GM19463 (cell line): Measurements from ENCODE around the gene FBXL12.
"Not testable (repeated sequence)": the region's sequence is repeated elsewhere in the genome, so short reads cannot be mapped to it uniquely, and the experiment has no call there.

Experiments
- ATAC-seq: cut with Tn5 transposase; IDR thresholded peaks from one replicate; pipeline ENCODE4 v1.9.1; 2021; ENCODE audit warnings: mild to moderate bottlenecking, moderate library complexity; ENCODE audit not compliant: unreplicated experiment

Gene FBXL12, protein sequence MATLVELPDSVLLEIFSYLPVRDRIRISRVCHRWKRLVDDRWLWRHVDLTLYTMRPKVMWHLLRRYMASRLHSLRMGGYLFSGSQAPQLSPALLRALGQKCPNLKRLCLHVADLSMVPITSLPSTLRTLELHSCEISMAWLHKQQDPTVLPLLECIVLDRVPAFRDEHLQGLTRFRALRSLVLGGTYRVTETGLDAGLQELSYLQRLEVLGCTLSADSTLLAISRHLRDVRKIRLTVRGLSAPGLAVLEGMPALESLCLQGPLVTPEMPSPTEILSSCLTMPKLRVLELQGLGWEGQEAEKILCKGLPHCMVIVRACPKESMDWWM

DNA sequence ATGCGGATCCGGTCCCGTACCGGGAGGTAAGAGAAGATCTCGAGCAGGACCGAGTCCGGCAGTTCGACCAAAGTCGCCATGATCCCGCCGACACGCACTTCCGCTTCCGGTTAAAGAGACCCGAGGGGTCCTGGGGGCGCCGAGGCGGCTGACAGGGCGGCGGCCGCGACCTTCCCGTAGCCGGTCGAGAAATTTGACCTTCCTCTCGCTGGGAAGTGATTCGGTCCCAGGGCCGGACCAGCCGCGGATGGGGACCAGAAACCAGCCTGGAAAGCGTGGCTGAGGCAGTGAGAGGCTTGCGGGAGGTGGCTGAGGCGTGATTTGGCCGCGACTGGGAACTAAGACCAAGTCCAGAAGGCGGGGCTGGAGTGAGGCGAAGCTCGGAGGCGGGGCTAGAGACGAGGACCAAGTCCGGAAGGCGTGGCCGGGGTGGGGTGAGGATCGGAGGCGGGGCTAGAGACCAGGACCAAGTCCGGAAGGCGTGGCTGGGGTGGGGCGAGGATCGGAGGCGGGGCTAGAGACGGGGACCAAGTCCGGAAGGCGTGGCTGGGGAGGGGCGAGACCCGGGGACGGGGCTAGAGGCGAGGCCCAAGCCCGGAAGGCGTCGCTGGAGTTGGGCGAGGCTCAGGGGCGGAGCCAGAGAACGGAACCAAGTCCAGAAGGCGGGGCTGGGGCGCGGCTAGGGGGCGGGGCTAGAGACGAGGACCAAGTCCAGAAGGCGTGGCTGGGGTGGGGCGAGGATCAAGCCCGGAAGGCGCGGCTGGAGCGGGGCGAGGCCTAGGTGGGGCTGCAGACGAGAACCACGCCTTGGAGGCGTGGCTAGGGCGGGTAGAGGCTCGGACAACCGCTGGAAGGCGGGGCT, at the start of gene FBXL12:
FBXL12 (minus strand) TSS at position 346 of the 862 bp plus-strand sequence; CDS start at position 80, 266 bp downstream.
- peak; percentile 77 for ATAC-seq

DNA sequence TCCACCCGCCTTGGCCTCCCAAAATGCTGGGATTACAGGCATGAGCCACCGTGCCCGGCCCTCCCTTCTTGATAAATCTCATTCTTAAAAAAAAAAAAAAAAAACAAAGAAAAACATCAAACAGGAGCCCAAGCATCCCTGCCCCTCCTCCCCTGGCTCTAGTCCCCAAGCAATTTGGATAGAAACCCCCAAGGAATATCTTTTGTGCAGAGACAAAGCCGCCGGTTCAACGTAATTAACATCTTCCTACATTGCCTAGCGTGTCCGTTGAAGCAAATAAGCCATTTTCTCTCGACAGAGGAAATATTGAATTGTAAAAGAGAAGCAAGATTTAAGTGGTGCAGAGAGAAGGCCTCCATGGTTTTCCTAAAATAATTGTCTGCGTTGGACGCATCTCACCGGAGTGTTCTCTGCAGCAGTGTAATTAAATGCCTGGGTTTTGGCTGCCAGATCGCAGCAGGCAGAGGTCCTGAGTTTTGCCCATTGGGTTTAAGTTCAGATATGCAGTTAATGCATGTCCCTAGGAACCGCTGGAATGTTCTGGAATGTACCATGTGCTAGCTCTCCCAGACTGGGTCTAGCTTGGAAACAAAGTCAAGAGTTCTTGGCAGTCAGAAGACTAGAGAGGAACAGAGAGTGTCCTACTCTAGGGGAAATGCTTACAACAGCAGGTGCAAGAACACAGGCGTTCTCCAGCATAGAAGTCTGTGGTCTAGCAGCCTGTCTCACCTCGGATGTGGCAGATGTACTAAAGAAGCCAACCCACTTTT, 47.0 kb upstream of the FBXL12 start:
- ATAC-seq = no peak

DNA sequence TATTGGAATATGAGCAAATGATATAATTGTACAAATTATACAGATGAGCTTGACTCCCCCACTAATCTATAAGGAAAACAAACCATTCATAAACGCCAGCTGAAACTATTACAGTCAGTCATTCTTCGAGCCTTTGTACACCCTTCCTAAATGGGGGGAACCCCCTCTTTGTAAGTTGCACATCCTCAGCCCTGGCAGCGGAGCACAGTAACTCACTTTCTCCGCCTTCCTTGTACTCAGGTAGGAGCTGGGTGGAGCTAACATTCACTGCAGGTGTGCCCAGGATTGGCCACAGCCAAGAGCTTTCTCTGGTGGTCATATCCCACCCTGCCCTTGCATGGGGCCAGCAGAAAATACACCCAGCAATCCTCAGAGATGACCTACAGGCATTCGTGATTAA, 44.9 kb upstream of the FBXL12 start:
- ATAC-seq = no peak

DNA sequence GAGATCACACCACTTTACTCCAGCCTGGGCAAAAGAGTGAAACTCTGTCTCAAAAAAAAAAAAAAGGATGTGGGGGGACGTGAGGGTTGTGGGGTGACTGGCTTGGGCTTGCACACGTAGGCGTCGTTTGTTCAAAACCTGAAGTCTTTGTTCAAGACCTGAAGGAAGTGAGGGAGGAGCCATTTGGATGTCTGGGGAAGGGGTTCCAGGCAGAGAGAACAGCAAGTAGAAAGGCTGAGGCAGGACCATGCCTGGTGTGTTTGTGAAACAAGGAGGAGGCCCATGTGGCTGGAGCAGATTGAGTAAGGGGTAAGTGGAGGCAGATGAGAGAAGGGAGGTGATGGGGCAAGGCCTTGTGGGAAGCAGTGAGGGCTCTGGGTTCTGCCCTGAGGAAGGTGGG, 44.1 kb upstream of the FBXL12 start:
- no peak for ATAC-seq

DNA sequence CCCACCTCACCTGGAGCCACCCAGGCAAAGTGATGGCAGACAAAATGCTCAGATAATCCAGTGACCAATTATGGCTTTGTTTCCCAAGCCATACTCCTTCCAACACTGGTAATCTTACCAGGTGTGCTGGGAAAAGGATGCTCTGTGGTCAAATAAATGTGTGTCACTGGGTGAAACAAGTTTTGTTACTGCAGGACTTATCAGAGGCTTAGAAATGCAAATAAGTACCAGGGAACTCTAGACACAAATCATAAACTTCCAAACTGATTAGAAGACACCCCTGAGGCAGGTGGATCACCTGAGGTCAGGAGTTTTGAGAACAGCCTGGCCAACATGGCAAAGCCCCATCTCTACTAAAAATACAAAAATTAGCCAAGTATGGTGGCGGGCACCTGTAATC, 42.6 kb upstream of the FBXL12 start:
- no peak for ATAC-seq

DNA sequence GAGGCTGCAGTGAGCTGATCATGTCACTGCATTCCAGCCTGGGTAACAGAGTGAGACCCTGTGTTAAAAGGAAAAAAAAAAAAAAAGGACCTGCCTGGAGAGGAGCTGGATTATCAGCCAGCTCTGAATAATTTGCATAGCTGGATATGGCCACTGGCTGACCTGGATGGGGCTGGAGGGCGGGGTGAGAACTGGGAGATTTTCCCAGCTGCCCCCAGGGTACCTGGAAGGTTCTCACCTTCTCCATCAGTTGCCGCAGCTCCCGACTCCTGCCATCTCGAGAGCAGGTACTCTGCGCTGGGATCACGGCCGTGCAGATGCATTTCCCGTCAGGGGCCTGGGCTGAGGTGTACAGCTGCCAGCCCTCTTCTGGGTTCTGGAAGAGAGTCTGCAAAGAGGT, 41.5 kb upstream of the FBXL12 start:
- no peak for ATAC-seq

DNA sequence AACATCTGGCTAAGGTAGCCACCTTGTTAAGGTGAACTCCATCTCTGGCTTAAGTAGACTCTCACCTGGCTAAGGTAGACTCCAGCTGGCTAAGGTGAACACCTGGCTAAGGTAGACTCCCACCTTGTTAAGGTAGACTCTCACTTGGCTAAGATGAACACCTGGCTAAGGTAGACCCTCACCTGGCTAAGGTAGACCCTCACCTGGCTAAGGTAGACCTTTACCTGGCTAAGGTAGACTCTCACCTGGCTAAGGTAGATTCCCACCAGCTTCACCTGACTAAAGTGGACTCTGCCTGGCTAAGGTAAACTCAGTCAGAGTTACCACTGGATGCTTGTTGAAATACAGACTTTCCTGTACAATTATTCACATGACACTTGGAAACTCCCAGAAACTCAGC, 39.9 kb upstream of the FBXL12 start:
- no peak for ATAC-seq

DNA sequence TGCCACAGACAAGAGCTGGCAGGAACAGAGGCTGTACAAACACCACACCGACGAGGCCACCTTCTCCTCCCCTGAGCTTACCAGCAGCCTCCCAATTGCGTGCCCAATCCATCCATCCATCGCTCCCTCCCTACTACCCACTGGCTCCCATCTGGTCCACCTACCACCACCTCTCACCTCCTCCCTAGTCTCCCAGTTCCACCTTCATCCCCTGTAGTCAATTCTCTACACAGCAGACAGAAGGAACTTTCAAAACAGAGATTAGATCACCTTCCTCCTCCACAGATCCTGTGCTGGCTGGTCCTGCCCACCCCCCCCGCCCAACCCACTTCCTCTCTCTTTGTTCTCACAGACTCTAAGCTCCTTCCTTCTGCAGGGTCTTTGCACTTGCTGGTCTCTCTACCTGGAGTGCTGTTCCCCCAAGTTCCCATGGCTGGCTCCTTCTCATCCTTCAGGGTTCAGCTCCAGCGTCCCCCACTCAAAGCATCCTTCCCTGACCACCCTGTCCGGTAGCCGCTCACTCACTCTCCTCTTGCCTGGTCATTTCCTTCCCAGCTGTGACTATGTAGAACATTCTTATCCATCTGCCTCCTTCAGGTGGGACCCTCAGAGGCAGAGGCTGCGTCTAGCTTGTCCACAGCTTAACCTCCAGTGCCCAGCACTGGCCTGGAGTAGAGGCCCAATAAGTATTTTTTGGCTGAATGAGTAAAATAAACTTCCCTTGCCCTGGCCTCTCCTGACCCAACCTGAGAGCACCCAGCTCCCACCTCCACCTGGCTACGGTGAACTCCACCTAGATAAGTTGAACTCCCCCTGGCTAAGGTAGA, 39.3 kb upstream of the FBXL12 start:
- ATAC-seq = no peak

DNA sequence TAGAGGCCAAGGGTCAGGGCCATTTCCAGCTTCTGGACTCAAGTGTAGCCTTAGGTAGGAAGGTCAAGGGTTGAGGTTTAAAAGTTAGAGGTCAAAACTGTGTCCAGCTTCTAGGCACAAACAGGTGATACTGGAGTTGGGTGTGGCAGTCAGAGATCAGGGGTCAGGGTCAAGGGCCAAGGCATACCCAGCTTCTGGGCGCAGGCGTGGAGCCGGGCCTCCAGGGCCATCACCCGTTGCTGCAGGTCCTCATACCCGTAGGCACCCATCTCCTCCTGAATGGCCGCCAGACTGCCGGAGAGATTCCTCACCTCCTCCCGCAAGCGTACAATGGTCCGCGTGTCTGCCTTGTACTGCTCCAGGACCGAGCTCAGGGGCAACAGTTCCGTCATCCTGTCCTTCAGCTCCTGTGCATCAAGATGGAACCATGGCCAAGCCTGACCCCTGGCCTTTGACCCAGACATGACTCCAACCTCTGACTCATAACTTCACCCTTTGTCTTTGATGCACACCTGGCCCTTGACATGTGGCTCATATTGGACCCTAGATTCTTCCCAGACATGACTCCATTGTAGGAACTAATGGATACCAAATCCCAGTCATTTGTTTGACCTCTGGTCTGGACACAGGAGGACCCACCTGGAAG, 38.3 kb upstream of the FBXL12 start:
- no peak for ATAC-seq

DNA sequence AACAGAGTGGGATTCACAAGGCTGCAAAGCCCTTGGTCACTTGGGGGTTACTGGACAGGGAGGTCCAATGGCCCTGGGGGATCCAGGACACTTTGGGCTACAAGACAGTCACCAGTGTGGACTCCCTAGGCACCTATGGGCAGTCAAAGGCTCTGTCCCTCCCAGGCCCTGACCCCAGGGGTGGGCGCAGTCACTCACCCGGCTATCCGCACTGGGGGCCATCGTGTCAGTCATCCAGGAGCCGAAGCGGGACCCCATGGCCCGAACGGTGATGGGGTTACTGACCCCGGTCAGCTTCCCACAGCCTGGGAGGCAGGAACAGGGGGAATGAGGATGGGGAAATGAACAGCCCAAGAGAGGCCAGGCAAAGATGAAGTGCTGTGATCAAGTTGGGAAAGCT, 37.7 kb upstream of the FBXL12 start:
- no peak for ATAC-seq

DNA sequence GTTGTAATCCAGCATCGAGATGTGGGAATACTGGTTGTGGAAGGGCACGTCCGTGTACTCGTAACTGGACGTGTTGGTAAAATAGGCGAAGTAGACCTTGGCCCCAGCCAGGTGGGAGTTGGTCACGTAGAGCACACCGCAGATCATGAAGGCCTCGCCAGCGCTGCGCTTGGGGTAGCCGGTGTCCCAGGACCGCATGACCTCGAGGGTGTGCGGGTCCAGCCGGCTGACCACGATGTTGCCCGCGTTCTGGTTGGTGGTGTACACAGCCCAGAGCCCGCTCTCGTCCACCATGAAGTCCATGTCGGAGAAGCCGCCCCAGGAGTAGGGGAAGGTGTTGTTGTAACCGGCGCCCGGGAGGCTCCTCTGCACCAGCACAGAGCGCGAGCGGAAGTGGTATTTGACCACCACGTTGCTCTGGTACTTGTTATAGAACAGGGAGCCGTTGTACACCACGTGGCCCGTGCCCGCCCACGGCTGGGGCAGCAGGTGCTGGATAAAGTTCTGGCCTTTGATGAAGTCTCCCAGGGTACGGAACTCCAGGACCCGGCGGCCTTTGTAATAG, 35.5 kb upstream of the FBXL12 start:
- ATAC-seq = no peak

DNA sequence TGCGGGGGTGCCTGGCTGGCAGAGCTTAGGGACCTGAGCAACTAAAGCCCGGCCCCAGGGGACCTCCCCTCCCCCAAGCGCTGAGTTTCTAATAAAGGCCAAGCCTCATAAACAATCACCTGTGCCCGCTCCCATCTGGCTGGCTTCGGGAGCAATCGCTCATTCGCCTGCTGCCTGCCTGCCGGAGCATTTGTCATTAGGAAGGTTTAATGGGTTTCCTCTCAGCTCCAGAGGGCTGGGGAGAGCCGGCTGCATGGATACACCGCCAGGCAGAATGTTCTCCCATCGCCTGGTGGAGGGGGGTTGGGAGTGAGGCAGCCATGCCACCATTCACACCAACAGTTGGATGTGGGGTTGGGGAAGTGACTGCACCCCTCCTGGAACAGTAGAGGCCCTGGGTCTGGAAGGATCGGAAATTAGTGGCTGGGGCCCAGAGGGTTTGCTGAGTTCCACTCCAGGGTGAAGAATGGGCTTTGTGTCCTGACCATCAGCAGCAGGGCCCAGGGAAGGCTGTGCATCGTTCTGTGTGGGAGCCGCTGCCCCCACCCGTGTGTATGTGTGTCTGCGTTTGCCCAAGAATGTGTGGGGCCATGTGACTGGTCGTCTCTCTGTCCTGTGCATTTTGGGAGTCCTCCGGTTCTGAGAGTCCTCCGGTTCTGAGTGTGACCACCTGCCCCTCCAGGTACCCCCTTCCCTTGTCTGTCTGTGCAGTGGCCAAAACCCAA, 31.5 kb upstream of the FBXL12 start:
- ATAC-seq = no peak

DNA sequence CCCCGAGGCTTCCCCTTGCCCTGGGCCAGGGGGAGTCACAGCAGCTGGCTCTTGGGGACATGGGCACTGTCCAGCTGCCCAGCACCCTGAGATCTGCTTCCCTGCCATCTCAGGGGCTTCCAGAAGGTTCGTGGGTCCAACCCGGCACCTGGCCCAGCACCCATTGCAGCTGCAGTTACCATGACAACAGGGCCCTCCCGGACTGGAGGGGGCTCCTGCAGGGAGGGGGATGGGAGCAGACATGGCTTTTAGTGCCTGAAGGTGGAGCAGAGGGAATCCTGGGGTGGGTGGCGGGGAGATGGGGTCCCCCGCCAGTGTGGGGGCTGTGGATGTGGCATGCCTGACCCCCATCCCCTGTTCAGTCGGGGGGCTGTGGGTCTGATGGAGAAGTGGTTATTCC, 30.9 kb upstream of the FBXL12 start:
- no peak for ATAC-seq

DNA sequence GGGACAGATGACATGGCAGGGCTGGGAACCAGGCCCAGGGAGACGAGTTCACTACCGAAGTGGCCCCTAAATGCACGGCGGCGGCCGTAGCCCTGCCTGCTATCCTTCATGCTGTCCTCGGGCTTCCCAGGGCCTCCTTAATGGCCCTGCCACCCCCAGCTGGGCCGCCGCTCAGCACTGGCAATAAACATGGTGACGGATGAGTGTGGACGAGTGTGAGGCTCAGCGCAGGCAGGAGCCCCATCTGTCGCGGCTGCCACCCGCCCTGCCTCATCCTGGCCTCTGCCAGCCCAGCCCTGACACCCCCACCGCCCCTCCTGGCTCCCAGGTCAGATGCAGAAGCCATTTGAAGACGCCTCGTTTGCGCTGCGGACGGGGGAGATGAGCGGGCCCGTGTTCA, 29.9 kb upstream of the FBXL12 start:
- ATAC-seq = no peak

DNA sequence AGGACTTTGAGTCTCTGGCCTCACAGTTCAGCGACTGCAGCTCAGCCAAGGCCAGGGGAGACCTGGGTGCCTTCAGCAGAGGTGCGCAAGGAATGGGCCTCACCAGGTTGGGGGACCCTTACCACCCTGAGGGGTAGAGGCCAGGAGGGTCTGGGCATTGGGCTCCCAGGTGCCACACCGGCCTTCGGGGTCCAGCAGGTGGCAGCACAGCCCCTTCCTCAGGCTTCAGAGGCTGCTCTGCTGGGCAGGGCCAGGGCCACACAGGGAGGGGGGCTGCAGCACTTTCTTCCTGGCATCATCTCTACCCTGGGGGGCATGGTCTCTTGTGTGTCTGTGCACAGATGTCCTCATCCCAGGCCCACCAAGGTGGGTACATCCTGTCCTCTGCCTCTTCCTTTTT, 29.2 kb upstream of the FBXL12 start:
- no peak for ATAC-seq

DNA sequence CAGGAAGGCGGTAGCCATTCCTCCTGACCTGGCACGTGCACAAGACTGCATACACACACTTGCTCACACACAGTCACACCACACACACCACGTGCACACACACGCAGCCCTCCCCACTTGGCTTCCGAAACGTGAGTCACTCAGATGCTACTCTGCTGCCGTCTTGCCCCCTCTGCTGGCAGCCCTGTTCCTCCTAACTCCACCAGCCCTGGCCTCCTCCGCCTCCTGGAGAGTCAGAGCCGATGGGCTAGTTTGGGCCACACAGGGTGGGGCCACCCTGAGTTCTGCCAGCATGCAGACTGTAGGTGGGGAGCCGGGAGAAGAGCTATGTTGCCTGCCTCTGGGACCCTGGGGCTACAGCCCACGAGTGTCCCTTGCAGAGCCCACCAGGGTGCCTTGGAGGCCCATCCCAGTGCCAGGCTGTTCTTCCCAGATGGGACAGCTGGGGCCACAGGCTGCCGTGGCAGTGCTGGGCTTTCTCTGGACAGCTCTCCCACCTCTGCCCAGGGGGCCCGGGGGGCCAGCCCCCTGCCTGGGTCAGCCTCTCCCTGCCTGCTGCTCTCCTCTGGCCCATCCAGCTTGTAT, 28.3 kb upstream of the FBXL12 start:
- ATAC-seq = no peak

DNA sequence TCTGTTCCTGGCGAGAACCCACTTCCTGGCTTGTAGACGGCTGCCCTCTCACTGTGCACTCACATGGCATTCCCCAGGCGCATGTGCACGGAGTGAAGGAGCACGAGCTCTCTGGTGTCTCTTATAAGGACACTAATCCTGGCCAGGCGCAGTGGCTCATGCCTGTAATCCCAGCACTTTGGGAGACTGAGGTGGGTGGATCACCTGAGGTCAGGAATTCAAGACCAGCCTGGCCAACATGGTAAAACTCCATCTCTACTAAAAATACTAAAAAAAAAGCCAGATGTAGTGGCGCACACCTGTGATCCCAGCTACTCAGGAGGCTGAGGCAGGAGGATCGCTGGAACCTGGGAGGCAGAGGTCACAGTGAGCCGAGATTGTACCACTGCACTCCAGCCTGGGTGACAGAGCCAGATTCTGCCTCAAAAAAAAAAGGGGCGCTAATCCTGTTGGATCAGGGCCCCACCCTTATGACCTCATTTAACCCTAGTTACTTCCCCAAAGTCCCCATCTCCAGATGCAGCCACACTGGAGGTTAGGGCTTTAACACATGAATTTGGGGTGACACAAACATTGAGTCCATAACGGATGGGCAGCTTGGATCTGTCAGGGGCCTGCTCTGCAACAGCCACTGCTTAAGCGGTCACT, 24.9 kb upstream of the FBXL12 start:
- ATAC-seq = not testable (repeated sequence)
